Hematopoietic multipotent progenitor cell treated with erythropoietin and hydrocortisone succinate and interleukin-3 and kit ligand, for 15 days (in vitro differentiated cells): ENCODE results near the gene WDPCP.
"Not testable (repeated sequence)": the region's sequence is repeated elsewhere in the genome, so short reads cannot be mapped to it uniquely, and the experiment has no call there.

Experiments used
- DNase-seq: peaks from one replicate; pipeline ENCODE4 v3.0.0-alpha.2; 2015; ENCODE audit warnings: low spot score

The WDPCP gene

DNA sequence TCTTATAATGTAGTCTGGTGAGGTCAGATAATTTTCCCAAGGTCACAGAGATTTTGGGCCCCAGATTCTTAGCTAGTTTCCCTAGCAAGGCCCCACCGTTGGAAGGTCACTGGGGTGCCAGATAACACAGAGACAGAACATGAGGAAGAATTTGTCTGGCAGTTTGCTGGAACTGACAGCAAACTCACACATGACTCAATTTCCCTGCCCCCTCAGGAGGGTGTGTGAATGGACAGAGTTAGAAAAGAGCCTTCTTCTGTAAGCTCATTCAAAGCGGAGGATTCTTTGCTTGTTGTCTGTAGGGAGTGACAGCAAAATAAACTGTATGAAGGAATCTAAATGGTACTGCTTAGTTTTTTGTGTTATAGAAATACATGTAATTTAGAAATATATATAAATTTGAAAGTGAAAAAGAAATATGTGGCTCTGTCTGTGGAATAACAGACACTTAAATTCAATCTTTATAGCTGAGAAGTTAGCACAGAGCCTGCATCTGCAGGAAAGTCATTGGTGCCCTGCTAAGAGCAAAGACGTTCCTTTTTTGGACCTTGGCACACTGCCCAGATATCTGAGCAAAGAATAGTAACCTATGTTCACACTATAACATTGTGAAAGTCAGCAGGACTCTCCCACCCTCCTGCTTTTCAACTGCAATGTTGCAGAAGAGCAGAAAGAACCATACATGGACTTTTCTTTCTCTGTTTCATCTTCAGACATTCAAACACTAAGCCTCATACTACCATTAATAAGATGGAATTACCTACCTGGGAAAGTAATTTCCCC is 2.5 kb upstream of the WDPCP start:
- no peak for DNase-seq

DNA sequence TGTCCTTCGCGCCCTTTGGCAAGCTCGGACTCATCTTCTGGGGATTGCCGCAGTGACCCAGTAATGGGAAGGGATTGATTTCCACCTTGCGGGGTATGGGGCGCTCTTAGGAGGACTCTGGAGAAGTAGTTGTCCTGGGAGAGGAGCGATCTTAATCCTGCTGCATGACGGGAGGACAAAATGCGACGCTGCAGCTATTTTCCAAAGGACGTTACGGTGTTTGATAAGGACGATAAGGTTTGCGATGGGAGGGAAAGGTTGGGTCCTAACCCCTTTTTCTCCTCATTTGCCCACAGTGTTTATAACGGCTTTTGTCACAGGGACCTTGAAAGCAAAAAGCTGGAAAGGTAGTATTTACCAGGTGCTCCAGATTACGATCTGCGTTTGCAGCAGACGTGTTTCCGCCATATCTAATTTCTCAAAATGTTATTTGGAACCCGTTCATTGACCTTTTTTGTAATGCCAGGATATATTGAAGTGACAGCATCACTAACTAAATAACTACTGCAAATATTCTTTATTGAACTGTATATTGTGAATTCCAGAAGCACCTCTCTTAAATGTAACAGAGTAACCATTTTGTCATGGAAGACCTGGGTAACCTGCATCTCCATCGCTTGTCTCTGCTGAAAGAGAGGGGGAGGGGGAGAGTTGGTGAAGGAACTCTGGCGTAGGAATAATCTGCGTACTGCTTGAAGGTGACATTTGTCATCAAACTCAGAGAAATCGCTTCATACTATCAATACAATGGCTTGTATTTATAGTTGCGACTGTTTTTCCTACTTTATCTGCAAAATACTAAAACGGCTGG is 1.1 kb upstream of the WDPCP start:
- no peak for DNase-seq

DNA sequence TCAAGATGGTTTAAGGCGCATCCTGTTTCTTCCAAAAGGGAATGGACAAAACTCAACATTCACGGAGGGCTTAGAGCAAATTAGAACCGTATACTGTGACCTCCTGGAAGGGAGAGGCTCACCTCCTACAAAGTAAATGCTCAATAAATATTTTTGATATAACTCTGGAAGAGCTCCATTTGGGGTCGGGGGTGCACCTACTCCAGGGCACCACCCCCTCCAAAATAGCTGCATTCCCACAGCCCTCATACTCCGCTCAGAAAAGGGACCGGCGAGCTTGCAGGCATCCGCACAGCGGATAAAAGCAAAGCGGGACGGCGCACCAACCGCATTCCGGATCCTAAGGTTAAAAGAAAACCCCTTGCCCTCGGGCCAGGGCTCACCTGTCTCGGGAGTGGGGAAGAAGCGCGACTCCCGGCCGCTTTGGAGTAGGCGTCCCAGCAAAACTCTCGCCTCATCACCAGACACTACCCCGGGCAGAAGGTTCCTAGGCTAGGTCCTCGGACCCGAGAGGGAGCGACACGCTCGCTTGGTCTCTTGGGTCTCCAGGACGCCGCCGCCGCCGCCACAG is 378 bp downstream of the WDPCP start:
- DNase-seq = no peak

DNA sequence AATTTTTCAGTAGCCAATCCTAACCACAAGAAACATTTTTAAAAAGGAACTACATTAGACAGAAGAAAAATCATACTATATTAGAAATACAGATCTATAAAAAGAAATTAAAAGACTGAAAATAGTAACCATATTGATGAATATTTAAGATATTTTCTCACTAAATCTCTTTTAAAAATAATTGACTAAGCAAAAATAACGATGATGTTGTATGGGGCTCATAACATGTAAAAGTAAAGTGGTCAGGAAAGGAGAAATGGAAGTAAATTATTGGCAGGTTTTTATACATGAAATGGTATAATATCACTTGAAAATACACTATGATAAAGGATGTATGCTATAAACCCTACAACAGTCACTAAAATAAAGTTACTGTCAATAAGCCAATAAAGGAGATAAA is 5.4 kb downstream of the WDPCP start:
- no peak for DNase-seq

DNA sequence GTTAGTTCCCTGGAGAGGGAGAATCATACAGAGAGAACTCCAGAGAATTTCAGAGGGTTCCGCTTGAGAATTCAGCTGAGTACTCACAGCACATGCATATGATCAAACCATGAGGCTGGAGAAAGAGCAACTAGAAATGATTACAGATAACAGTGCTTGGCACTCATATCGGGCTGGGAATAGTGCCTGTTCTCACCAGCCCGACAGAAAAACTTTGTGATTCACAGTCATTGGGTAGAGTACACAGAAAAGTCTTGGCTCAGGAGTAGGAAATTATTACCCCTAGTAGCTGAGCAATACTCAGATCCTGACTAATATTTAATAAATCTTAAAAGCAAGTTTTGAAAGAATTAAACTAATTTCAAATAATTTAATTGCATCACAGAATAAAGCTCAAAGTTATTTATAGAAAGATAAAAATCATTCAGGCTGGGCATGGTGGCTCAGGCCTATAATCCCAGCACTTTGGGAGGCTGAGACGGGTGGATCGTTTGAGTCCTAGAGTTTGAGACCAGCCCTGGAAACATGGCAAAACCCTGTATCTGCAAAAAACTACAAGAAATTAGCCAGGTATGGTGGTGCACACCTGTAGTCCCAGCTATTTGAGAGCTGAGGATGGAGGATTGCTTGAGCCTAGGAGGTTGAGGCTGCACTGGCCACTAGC is 6.8 kb downstream of the WDPCP start:
- DNase-seq = no peak

DNA sequence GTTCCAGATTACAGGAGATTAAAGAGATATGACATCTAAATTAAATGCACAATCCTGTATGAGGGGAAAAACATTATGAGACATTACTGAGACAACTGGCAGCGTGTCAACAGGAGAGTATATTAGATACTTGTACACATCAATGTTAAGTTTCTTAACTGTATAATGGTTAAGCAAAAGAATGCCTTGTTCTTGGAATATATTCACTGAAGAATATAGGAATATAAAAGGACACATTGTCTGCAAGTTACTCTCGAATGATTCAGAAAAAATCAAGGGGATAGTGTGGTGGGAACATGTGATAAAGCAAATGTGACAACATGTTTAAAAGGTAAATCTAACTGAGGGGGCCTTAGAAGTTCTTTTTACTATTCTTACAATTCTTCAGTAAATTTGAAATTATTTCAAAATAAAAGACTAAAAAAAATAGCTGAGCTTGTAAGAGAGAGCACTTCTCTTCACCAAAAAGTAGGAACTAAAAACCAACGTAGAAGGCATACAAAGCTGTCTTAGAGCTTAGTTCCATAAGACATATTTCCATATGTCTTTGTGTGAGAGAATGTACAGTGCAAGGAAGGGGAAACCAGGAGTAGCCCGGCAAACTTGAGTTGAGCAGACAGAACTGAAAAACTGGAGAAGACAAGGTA is 7.5 kb downstream of the WDPCP start:
- no peak for DNase-seq

DNA sequence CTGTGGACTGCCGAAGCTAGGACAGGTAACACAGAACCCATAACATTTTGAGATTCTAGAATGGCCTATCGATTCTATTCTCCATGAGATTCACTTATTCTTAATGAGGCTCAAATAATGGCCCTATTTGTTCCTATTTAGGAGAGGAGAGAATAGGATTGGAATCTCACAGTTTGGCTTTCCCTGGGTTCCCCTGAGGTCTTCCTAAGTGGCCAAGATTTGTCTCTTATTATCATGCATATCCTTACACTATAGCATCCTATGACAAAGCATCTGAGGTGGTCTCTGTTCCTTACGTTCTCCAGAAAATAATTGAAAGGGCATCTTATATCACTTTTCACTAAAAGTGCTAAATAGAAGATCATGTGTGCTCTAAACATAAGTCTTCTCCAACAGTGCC is 9.5 kb downstream of the WDPCP start:
- DNase-seq = no peak

DNA sequence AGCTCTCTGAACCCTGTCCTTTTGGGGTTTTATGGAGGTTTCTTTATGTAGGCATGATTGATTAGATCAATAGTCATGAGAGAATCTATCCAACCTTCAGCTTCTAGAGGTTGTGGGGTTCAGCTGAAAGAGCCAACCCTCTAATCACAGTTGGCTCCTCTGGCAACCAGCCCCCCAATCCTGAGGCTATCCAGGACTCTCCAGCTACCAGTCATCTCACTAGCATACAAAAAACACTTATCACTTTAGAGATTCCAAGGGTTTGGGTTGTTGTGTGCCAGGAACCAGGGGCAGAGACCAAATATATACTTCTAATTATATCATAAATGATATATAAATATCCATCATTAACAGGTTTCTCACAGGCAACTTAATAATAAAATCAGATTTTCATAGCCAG is 11.7 kb downstream of the WDPCP start:
- DNase-seq = no peak

DNA sequence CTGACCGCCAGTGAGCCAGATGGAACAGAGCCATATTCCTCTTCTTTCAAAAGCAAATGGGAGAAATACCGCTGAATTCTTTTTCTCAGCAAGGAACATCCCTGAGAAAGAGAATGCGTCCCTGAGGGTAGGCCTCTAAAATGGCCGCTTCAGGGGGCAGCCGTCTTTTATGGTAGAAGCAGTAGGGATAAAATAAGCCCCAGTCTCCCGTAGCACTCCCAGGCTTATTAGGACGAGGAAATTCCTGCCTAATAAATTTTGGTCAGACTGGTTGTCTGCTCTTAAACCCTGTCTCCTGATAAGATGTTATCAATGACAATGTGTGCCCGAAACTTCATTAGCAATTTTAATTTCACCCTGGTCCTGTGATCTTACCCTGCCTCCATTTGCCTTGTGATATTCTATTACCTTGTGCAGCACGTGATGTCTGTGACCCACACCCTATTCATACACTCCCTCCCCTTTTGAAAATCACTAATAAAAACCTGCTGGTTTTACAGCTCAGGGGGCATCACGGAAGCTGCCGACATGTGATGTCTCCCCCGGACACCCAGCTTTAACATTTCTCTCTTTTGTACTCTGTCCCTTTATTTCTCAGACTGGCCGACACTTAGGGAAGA is 14.4 kb downstream of the WDPCP start:
- not testable (repeated sequence) for DNase-seq

DNA sequence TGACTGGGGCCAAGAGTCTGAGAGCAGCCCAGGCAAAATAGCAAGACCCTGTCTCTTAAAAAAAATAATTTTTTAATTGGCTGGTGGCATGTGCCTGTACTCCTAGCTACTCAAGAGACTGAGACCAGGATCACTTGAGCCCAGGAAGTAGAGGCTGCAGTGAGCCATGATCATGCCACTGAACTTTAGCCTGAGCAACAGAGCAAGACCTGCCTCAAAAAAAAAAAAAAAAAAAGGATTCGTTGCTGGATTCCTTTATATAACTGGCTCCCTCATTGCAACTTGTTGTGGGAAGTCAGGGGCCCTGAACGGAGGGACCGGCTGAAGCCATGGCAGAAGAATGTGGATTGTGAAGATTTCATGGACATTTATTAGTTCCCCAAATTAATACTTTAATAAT is 15.3 kb downstream of the WDPCP start:
- not testable (repeated sequence) for DNase-seq

DNA sequence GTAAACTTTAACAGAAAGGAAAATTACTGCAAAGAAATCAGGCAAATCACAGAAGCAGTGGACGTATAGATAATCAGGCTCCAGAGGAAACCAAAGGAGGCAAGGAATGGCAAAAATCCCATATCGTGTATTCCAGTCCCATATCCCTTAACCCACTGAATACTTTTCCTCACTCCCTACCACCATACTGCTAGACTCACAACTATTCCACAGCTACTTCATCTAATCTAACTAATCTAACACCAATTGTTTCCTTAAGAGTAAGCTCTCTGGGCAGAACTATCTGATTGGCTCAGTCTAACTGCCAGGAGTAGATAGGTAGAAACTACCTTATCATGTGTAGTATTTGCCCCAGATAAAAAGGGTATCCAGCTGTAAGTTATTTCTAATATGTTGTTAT is 16.3 kb downstream of the WDPCP start:
- DNase-seq = no peak

DNA sequence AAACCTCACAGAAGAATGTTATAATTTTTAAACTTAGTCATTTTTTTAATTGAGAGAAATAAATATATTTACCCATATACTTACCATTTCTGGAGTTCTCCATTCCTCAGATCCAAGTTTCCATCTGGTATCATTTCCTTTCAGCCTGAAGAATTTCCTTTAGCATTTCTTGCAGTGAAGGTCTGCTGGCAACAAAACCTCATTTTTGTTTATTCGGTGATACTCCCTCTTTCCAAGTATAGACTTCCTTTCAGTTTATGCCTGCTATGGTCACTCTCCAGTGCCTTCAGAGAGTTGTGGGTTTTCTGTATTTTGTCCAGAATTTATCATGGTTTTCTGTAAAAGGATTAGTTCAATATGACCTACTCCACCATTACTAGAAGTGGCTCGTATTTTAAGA is 17.0 kb downstream of the WDPCP start:
- DNase-seq = no peak

DNA sequence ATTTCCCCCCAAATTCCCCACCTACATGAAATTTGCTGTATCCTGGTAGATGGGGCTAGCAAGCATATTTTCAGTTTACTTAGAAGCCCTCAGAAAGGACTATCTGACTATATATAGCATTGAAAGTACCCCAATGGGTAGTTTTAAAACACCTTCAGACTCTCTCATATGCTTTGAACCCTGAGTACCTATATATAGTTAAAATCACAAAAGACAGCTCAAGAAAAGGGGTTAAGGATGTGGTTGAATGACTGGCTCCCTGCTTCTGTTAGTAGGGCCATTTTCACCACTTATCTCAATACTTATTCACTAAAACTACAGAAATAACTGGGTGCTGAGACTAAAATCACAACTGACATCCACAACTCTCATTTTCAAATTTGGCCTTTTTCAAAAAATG is 18.5 kb downstream of the WDPCP start:
- DNase-seq = no peak

DNA sequence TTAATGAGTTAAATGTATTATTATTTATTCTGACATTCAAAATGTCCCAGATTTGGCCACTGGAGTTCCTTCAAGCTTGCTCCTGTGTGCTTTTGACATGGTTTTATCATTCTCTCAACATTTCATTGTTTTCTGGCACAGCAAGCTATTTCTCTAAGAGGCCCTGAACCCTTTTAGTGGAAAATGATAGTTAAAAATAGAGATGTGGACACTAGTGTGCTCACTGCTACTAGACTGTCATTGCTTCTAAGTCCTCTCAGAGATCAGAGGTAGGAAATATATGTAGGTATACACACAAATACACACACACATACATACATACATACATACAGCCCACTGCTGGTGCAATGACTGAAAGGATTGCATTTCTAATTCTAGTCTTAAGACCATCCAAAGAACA is 25.5 kb downstream of the WDPCP start:
- no peak for DNase-seq

DNA sequence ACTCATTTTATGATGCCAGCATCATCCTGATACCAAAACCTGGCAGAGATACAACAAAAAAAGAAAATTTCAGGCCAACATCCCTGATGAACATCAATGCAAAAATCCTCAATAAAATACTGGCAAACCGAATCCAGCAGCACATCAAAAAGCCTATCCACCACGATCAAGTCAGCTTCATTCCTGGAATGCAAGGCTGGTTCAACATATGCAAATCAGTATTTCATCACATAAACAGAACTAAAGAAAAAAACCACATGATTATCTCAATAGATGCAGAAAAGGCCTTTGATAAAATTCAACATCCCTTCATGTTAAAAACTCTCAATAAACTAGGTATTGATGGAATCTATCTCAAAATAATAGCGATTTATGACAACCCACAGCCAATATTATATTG is 29.4 kb downstream of the WDPCP start:
- DNase-seq = not testable (repeated sequence)

DNA sequence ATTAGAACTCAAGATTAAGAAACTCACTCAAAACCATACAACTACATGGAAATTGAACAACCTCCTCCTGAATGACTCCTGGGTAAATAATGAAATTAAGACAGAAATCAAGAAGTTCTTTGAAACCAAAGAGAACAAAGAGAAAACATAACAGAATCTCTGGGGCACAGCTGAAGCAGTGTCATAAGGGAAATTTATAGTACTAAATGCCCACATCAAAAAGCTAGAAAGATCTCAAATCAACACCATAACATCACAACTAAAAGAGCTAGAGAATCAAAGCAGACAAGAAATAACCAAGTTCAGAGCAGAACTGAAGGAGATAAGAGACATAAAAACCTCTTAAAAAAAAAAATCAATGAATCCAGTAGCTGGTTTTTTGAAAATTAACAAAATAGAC is 30.5 kb downstream of the WDPCP start:
- DNase-seq = not testable (repeated sequence)

DNA sequence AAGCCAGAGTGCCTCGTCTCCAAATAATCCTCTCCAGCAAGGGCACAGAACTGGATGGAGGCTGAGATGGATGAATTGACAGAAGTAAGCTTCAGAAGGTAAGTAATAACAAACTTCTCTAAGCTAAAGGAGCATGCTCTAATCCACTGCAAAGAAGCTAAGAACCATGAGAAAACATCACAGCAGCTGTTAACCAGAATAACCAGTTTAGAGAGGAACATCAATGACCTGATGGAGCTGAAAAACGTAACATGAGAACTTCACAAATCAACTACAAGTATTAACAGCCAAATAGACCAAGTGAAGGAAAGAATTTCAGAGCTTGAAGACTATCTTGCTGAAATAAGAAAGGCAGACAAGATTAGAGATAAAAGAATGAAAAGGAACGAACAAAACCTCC is 32.3 kb downstream of the WDPCP start:
- no peak for DNase-seq

DNA sequence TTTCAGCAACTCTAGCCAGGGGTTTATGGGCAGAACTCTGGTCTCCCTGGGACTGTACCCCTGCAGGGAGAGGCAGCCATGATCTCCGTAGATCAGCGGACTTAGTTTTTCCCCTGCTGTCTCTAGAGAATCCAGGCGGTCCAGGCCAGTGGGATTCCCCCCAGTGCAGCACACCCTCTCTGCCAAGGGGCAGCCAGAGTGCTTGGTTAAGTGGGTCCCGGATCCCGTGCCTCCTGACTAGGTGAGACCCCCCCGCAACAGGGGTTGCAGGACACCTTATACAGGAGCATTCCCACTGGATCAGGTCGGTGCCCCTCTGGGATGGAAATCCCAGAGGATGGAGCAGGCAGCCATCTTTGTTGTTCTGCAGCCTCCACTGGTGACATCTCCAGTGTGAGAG is 33.0 kb downstream of the WDPCP start:
- no peak for DNase-seq

DNA sequence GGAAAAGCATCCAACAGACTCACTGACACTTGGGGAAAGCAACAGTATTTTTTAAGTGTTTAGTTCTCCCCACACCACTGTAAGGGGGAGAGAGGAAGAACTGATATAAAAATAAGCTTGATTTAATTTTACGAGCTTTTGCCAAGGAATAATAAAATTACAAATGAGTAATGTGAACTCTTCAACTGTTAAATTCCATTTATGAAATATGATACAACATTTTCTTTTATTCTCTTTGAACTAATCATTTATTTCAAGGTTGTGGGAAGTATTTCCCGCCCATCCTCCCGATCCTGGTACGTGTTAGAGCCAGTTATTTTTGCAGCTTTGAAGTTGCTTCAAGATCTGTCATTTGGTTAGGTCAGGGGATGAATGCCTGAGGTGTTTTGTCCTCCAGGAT is 35.2 kb downstream of the WDPCP start:
- no peak for DNase-seq

DNA sequence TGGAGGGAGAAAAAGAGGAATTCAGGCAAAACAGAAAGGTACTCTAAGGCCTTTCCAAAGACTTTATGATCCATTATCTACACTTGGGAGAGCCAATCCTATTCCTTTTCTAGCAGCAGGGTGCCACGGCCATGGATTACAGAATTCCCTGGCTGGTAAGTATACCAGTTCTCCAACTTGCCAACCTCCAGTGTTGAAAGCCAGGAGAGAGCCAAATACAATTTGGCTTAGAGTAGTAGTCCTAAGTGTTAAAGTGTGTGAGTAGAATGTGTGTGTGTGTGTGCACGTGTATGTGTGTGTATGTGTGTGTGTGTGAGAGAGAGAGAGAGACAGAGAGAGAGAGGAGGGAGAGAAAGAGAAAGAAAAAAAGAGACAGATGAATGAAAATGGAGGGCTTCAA is 43.3 kb downstream of the WDPCP start:
- DNase-seq = no peak

DNA sequence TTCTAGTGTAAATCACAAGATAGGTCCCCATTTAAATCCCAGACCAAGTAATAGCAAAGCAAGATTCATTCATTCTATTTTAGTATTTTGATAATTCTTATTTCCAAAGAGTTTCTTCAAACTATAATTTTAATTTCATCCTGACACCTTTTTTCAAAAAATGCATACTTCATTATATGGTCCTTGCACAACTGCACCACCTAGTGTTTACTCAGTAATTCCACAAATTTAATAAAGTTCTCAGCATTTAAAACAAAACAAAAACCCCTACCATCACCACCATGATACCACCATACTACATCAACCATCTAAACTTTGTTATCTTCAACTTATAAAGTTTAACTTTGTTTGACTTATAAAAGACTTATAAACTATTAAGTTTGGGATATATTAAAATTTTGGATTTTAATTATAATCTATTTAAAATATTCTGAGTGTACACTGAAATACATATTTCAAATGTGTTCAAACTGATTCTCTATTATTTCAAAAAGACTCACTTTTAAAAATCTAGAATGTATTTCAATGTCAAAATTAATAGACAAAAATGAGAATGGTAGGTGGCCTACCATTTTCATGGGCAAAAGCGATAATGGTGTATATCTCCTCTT is 44.2 kb downstream of the WDPCP start:
- no peak for DNase-seq
